Colonic mucosa (tissue), 4 donors: ENCODE results near the gene OLAH. TPM values are rescaled to one million over a fixed set of nuclear protein-coding genes. Genes with fewer than 3 reads are reported as not detected.

ENCODE experiments used
- DNase-seq: peaks from one replicate; pipeline ENCODE4 v3.0.0-alpha.2; 2020
- H3K27ac ChIP-seq: fragments of 200-600 bp; one replicate; pipeline ENCODE4 v1.8.0; 2021
- H3K27me3 ChIP-seq: fragments of 200-600 bp; one replicate; pipeline ENCODE4 v1.8.0; 2021
- H3K36me3 ChIP-seq: fragments of 200-600 bp; one replicate; pipeline ENCODE4 v1.8.0; 2021
- H3K4me1 ChIP-seq: fragments of 200-600 bp; one replicate; pipeline ENCODE4 v1.8.0; 2021; ENCODE audit warnings: mild to moderate bottlenecking
- H3K4me3 ChIP-seq: fragments of 200-600 bp; one replicate; pipeline ENCODE4 v1.8.0; 2021
- H3K9ac ChIP-seq, 2 donors: one replicate each; pipeline ENCODE4 v1.7.0; 2013; ENCODE audit warnings: control low read depth in 2 of 2, low read depth in 2 of 2, low read length in 2 of 2
- H3K9me3 ChIP-seq: fragments of 200-600 bp; one replicate; pipeline ENCODE4 v1.8.0; 2021
- intact Hi-C: fragments of 100-400 bp; cut with DNase I; formaldehyde crosslinking; loops from one replicate; pipeline ENCODE4 v1.14.1; 2022
- total RNA-seq, 2 donors: library from RNA; stranded (reverse); fragmentation: NEBNext Ultra II Directional in 1 of 2; extraction: Animal tissue kit (Norgen Biotek cat#: 25700) in 1 of 2; gene quantifications; one replicate each; pipeline ENCODE4 v1.2.1, GENCODE V29; 2021
- TF ChIP-seq, protein P1 (sequence below): fragments of 200-600 bp; IDR thresholded peaks from one replicate; pipeline ENCODE4 v1.8.0; 2022; ENCODE audit warnings: antibody characterized with exemption, mild to moderate bottlenecking
- donor health status: healthy.
- donor health status: DM: no; HTN: no; CAD: no.
- donor health status: DM: no; HTN: no; CAD: no.

The OLAH gene
- total RNA-seq, 2 donors from 2014 or later, result not detected

DNA sequence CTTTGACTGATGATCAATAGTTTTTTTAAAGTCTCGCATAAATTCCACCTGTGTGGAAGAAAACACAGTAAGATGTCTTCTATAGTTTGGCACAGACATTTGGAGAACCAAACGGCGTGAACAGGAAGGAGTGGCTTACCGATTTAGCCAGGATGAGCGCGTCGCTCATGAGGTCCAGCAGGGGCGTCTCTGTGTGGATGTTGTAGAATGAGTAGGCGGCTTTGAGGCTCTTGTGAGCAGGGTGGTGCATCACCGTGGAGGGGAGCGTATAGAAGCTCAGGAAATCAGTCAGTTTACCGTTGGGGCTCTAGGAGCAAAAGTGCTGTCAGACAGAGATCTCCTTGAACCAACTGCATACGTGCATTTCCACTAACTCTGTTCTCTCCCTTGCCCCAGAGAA, 68.9 kb downstream of the OLAH start:
- intact Hi-C loops, result no loop called here
- H3K36me3 ChIP-seq, result peaks cover 5% of the 10 kb centered on the region
- H3K4me3 ChIP-seq, result no peak overlapping the region
- DNase-seq, result no peak
- TF ChIP-seq, protein P1, sequence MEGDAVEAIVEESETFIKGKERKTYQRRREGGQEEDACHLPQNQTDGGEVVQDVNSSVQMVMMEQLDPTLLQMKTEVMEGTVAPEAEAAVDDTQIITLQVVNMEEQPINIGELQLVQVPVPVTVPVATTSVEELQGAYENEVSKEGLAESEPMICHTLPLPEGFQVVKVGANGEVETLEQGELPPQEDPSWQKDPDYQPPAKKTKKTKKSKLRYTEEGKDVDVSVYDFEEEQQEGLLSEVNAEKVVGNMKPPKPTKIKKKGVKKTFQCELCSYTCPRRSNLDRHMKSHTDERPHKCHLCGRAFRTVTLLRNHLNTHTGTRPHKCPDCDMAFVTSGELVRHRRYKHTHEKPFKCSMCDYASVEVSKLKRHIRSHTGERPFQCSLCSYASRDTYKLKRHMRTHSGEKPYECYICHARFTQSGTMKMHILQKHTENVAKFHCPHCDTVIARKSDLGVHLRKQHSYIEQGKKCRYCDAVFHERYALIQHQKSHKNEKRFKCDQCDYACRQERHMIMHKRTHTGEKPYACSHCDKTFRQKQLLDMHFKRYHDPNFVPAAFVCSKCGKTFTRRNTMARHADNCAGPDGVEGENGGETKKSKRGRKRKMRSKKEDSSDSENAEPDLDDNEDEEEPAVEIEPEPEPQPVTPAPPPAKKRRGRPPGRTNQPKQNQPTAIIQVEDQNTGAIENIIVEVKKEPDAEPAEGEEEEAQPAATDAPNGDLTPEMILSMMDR, result no peak
- H3K9ac ChIP-seq, result no peak overlapping the region
- H3K9me3 ChIP-seq, result no peaks in the 10 kb centered on the region
- H3K4me1 ChIP-seq, result no peaks in the 10 kb centered on the region
- no peak overlapping the region for H3K27ac ChIP-seq
- H3K27me3 ChIP-seq, result no peaks in the 10 kb centered on the region

DNA sequence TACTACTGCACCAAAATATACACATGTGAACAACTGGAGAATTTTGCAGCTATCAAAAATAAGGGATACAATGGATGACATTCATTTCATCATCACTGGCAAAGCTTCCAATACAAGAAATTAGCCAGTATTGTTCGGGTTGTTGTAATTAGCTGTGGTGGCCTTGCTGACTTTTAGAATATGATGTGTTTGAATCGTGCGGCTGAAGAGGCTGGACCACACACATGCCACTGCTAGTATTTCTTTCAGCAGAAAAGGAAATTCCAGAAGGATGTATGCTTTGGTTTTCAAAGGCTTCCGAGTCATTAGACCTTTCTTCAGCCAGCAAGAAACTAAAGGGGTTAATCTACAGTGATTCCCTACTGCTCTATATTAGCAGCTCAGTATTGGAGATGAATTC, 70.0 kb downstream of the OLAH start:
- no peak overlapping the region for H3K4me3 ChIP-seq
- TF ChIP-seq, protein P1, result no peak
- no peaks in the 10 kb centered on the region for H3K9me3 ChIP-seq
- no peaks in the 10 kb centered on the region for H3K27me3 ChIP-seq
- H3K9ac ChIP-seq, result no peak overlapping the region
- DNase-seq, result no peak
- intact Hi-C loops, result no loop called here
- H3K27ac ChIP-seq, result no peak overlapping the region
- no peaks in the 10 kb centered on the region for H3K4me1 ChIP-seq
- peaks cover 5% of the 10 kb centered on the region for H3K36me3 ChIP-seq

DNA sequence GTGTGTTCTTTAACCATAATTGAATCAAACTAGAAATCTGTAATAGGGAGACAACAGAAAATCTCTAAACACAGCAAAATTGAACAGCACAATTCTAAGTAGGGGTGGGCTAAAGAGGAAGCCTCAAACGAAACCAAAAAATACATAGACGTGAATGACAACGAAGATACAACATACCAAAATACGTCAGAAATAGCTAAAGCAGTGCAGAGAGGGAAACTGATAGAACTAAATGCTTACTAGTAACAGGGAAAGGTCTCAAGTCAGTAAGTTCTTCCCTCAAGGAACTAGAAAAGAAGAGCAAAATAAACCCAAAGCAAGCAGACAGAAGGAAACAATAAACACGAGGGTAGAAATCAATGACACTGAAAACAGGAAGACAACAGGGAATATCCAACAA, 72.5 kb downstream of the OLAH start:
- Histone ChIP-seq H3K27me3 (no peaks in the 10 kb centered on the region), H3K36me3 (no peaks in the 10 kb centered on the region), H3K27ac (no peak overlapping the region), H3K9ac (no peak overlapping the region), H3K4me1 (no peaks in the 10 kb centered on the region), H3K4me3 (no peak overlapping the region), H3K9me3 (no peaks in the 10 kb centered on the region)
- TF ChIP-seq, protein P1, result no peak
- DNase-seq, result no peak
- intact Hi-C loops, result no loop called here

DNA sequence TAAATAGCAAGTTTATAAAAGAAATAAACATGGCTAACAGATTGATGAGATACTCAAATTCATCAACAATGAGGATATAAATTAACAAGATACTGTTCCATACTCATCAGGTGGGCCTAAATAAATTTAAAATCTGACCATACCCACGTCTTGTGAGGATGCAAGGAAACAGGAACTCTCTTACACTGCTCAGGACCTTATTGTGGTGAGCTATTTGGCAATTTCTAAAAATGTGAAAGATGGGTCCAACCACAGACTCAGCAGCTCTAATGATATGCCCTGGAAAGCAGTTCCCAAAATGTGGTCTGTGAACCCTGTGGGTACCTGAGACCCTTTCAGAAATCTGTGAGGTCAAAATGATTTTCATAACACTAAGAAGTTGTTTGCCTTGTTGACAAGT, 74.9 kb downstream of the OLAH start:
- Histone ChIP-seq H3K9ac (no peak overlapping the region), H3K9me3 (no peaks in the 10 kb centered on the region), H3K27me3 (no peaks in the 10 kb centered on the region), H3K27ac (no peak overlapping the region), H3K4me3 (no peak overlapping the region), H3K4me1 (no peaks in the 10 kb centered on the region), H3K36me3 (no peaks in the 10 kb centered on the region)
- no peak for DNase-seq
- TF ChIP-seq, protein P1, result no peak
- intact Hi-C loops, result no loop called here

DNA sequence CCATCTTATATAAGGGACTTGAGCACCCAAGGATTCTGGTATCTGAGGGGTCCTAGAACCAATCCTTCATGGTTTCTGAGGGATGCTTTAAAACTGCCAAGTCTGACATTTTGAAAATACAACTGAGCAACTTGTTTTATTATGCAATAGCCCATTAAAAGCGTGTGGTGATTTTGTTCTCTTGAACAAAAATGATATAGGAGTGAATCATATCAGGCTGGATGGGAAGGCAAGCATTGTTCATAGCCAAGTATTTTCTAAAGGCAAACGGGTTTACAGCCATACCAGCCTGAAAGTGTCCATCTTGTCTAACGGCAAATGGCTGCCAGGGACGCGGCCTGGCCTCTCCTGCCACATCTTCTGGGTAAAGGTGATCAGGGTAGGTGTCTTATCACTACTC, 76.8 kb downstream of the OLAH start:
- intact Hi-C loops, result no loop called here
- Histone ChIP-seq H3K36me3 (no peaks in the 10 kb centered on the region), H3K9ac (no peak overlapping the region), H3K27ac (no peak overlapping the region), H3K4me1 (no peaks in the 10 kb centered on the region), H3K4me3 (no peak overlapping the region), H3K9me3 (no peaks in the 10 kb centered on the region), H3K27me3 (no peaks in the 10 kb centered on the region)
- TF ChIP-seq, protein P1, result no peak
- DNase-seq, result no peak

DNA sequence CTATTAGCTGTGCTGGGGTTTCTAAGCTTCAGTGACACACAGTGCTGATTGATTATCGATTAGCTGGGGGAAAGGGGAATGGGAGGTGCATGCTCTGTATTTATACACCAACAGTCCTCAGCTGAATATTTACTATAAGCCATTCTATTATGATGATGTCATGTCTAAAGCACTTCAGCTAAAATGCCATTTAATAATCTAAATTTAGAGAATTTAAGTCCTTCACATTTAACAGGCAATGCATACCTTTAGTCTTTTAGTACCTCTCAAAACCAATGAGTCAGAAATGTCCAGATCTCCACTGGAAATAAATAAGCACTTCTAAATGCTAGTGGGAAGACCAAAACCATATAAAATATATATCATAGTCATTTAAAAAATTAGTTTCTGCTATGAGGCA, 78.0 kb downstream of the OLAH start:
- H3K27ac ChIP-seq, result no peak overlapping the region

More for the DNA sequence above, 78.0 kb downstream of the OLAH start:
- intact Hi-C loops, result no loop called here
- H3K36me3 ChIP-seq, result no peaks in the 10 kb centered on the region
- no peaks in the 10 kb centered on the region for H3K4me1 ChIP-seq
- H3K9me3 ChIP-seq, result no peaks in the 10 kb centered on the region
- TF ChIP-seq, protein P1, result no peak
- DNase-seq, result no peak
- H3K4me3 ChIP-seq, result no peak overlapping the region
- no peaks in the 10 kb centered on the region for H3K27me3 ChIP-seq
- H3K9ac ChIP-seq, result no peak overlapping the region
